Measurements from ENCODE around the gene VWA8.

Gene VWA8

GRCh38 chr13:41603917-41604316 is 357.0 kb downstream of the VWA8 start:
- Histone ChIP-seq H3K27me3 (replicated peaks; ENCODE audit: insufficient read depth, low read length) (no peaks in the 10 kb centered on the region), H3F3A (ENCODE audit: insufficient read depth, low read length) (no peaks in the 10 kb centered on the region), H3K9me2 (replicated peaks; ENCODE audit: insufficient read depth, low read length) (no peaks in the 10 kb centered on the region), H3K9ac (ENCODE audit: low read length) (no peak overlapping the region), H3K4me3 (ENCODE audit: low read length) (no peak overlapping the region), H3K9me3 (replicated peaks; ENCODE audit: insufficient read depth, low read length) (no peaks in the 10 kb centered on the region), H4K20me1 (ENCODE audit: insufficient read depth, low read length) (no peaks in the 10 kb centered on the region), H3K4me1 (ENCODE audit: low read length) (no peaks in the 10 kb centered on the region), H3K36me3 (replicated peaks; ENCODE audit: insufficient read depth, low read length) (no peaks in the 10 kb centered on the region), H3K27ac (ENCODE audit: low read length) (no peak overlapping the region), H2AFZ (ENCODE audit: low read length) (no peak overlapping the region), H3K79me2 (ENCODE audit: low read length) (no peaks in the 10 kb centered on the region), H3K4me2 (ENCODE audit: low read depth, low read length) (no peak overlapping the region)
- DNase-seq, result no peak
- TF ChIP-seq, protein P1, sequence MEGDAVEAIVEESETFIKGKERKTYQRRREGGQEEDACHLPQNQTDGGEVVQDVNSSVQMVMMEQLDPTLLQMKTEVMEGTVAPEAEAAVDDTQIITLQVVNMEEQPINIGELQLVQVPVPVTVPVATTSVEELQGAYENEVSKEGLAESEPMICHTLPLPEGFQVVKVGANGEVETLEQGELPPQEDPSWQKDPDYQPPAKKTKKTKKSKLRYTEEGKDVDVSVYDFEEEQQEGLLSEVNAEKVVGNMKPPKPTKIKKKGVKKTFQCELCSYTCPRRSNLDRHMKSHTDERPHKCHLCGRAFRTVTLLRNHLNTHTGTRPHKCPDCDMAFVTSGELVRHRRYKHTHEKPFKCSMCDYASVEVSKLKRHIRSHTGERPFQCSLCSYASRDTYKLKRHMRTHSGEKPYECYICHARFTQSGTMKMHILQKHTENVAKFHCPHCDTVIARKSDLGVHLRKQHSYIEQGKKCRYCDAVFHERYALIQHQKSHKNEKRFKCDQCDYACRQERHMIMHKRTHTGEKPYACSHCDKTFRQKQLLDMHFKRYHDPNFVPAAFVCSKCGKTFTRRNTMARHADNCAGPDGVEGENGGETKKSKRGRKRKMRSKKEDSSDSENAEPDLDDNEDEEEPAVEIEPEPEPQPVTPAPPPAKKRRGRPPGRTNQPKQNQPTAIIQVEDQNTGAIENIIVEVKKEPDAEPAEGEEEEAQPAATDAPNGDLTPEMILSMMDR (IDR thresholded peaks at IDR 0.05; ENCODE audit: low read length), result no peak
- TF ChIP-seq EZH2 (optimal IDR thresholded peaks at IDR 0.05; ENCODE audit: low read depth, low read length) (no peak), EZH2phosphoT487 (IDR thresholded peaks at IDR 0.05; ENCODE audit: low read length) (no peak)

DNA sequence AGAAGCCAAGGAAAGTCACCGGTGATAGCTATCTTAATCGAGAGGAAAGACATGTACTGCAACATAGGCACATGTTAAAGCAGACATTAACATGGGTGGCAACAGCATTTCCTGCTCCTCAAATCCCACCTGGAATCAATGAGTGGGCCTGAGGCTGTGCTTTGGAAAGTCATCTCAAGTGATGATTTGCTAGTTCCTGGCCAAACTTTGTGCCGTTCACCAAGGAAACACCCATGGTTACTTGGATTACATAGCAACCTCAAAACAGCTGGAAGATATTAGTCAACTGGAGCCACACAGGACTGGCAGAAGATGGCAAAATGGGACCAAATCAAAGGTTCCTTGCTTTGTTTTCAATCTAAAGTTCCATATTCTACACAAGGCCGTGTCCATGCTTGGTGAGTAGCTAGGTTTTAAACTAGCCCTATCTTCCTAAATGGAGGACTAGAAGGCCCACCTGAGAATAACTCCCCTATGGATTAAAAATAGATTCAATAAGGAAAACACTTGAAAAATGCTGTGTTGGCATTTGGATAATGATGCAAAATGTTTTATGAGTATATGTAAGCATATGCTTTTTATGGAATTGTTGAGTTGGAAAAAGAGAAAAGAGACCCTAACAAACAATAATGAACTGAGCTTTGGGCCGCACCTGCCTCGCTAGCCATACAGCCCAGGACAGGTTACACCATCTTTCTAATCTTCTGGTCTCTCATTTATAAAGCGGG is 359.0 kb downstream of the VWA8 start:
- Histone ChIP-seq H3K4me2 (ENCODE audit: low read depth, low read length) (no peak overlapping the region), H3K9me2 (replicated peaks; ENCODE audit: insufficient read depth, low read length) (no peaks in the 10 kb centered on the region), H4K20me1 (ENCODE audit: insufficient read depth, low read length) (no peaks in the 10 kb centered on the region), H3K9me3 (replicated peaks; ENCODE audit: insufficient read depth, low read length) (no peaks in the 10 kb centered on the region), H3K9ac (ENCODE audit: low read length) (no peak overlapping the region), H3K79me2 (ENCODE audit: low read length) (no peaks in the 10 kb centered on the region), H3F3A (ENCODE audit: insufficient read depth, low read length) (no peaks in the 10 kb centered on the region), H2AFZ (ENCODE audit: low read length) (no peak overlapping the region), H3K4me3 (ENCODE audit: low read length) (no peak overlapping the region), H3K27ac (ENCODE audit: low read length) (no peak overlapping the region), H3K4me1 (ENCODE audit: low read length) (no peaks in the 10 kb centered on the region), H3K27me3 (replicated peaks; ENCODE audit: insufficient read depth, low read length) (no peaks in the 10 kb centered on the region), H3K36me3 (replicated peaks; ENCODE audit: insufficient read depth, low read length) (no peaks in the 10 kb centered on the region)
- TF ChIP-seq EZH2phosphoT487 (IDR thresholded peaks at IDR 0.05; ENCODE audit: low read length), result no peak
- TF ChIP-seq EZH2 (optimal IDR thresholded peaks at IDR 0.05; ENCODE audit: low read depth, low read length), result no peak
- TF ChIP-seq, protein P1 (IDR thresholded peaks at IDR 0.05; ENCODE audit: low read length), result no peak
- no peak for DNase-seq

DNA sequence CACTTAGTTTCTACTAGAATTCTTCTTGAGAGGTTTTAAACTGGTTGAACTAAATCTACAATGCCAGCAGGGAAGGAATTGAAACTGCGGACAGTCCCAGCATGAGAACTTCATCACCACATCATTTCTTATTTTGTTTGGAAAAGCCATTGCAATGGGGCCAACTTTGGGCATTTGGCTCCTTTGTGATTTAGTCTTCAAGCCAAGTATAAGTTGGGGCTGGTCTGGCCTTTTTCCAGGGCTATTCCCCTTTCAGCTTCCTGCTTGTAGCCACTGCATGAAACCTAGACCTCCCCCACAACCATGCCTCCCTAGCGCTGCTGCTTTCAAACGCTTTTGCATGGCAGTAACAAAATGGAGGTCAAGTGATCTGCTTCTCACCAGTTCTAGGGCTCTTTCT is 361.3 kb downstream of the VWA8 start:
- H3K9me2 ChIP-seq (replicated peaks; ENCODE audit: insufficient read depth, low read length), result no peaks in the 10 kb centered on the region
- no peaks in the 10 kb centered on the region for H3F3A ChIP-seq (ENCODE audit: insufficient read depth, low read length)
- H2AFZ ChIP-seq (ENCODE audit: low read length), result no peak overlapping the region
- H3K9ac ChIP-seq (ENCODE audit: low read length), result no peak overlapping the region
- no peaks in the 10 kb centered on the region for H4K20me1 ChIP-seq (ENCODE audit: insufficient read depth, low read length)
- no peak overlapping the region for H3K4me2 ChIP-seq (ENCODE audit: low read depth, low read length)
- no peak overlapping the region for H3K27ac ChIP-seq (ENCODE audit: low read length)
- no peaks in the 10 kb centered on the region for H3K9me3 ChIP-seq (replicated peaks; ENCODE audit: insufficient read depth, low read length)
- no peak for DNase-seq
- no peaks in the 10 kb centered on the region for H3K27me3 ChIP-seq (replicated peaks; ENCODE audit: insufficient read depth, low read length)
- H3K36me3 ChIP-seq (replicated peaks; ENCODE audit: insufficient read depth, low read length), result no peaks in the 10 kb centered on the region
- no peaks in the 10 kb centered on the region for H3K79me2 ChIP-seq (ENCODE audit: low read length)
- H3K4me1 ChIP-seq (ENCODE audit: low read length), result no peaks in the 10 kb centered on the region
- H3K4me3 ChIP-seq (ENCODE audit: low read length), result no peak overlapping the region
- TF ChIP-seq EZH2phosphoT487 (IDR thresholded peaks at IDR 0.05; ENCODE audit: low read length) (no peak), EZH2 (optimal IDR thresholded peaks at IDR 0.05; ENCODE audit: low read depth, low read length) (no peak)

- no peaks in the 10 kb centered on the region for H3K9me3 ChIP-seq (replicated peaks; ENCODE audit: insufficient read depth, low read length)
- H3K9ac ChIP-seq (ENCODE audit: low read length), result no peak overlapping the region
- H3K9me2 ChIP-seq (replicated peaks; ENCODE audit: insufficient read depth, low read length), result no peaks in the 10 kb centered on the region
- H3K27ac ChIP-seq (ENCODE audit: low read length), result no peak overlapping the region
- no peaks in the 10 kb centered on the region for H3K36me3 ChIP-seq (replicated peaks; ENCODE audit: insufficient read depth, low read length)
- H4K20me1 ChIP-seq (ENCODE audit: insufficient read depth, low read length), result no peaks in the 10 kb centered on the region
- H3K4me3 ChIP-seq (ENCODE audit: low read length), result no peak overlapping the region
- no peaks in the 10 kb centered on the region for H3K27me3 ChIP-seq (replicated peaks; ENCODE audit: insufficient read depth, low read length)
- H3K79me2 ChIP-seq (ENCODE audit: low read length), result no peaks in the 10 kb centered on the region
- H3F3A ChIP-seq (ENCODE audit: insufficient read depth, low read length), result no peaks in the 10 kb centered on the region
- TF ChIP-seq EZH2phosphoT487 (IDR thresholded peaks at IDR 0.05; ENCODE audit: low read length), result no peak
- TF ChIP-seq, protein P1 (IDR thresholded peaks at IDR 0.05; ENCODE audit: low read length), result no peak
- TF ChIP-seq EZH2 (optimal IDR thresholded peaks at IDR 0.05; ENCODE audit: low read depth, low read length), result no peak
- no peak overlapping the region for H2AFZ ChIP-seq (ENCODE audit: low read length)
- no peaks in the 10 kb centered on the region for H3K4me1 ChIP-seq (ENCODE audit: low read length)
- no peak overlapping the region for H3K4me2 ChIP-seq (ENCODE audit: low read depth, low read length)
- no peak for DNase-seq
Measured at GRCh38 chr13:41597348-41598041, 363.4 kb downstream of the VWA8 start.
